GM12801 (cell line): ENCODE measurements around the gene SNAP47.

Source experiments
- CTCF ChIP-seq: IDR thresholded peaks from one replicate; pipeline ENCODE4 v1.5.1; 2011; ENCODE audit warnings: control low read depth; ENCODE audit not compliant: insufficient read length; ENCODE audit errors: extremely low read depth

Gene SNAP47

GRCh38 chr1:227808566-227808965, 73.3 kb downstream of the SNAP47 start:
- TF ChIP-seq CTCF, result no peak

- TF ChIP-seq CTCF, result no peak
Observed at GRCh38 chr1:227809026-227809425, 73.8 kb downstream of the SNAP47 start.

DNA sequence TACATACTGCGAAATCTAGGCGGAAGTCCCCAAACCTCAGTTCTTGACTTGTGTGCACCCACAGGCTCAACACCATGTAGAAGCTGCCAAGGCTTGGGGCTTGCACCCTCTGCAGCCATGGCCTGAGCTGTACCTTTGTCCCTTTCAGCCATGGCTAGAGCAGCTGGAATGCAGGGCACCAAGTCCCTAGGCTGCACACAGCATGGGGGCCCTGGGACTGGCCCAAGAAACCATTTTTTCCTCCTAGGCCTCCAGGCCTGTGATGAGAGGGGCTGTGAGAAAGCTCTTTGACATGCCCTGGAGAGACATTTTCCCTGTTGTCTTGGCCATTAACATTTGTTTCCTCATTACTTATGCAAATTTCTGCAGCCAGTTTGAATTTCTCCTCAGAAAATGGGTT, 78.7 kb downstream of the SNAP47 start:
- no peak for TF ChIP-seq CTCF

GRCh38 chr1:227815468-227816409, 80.5 kb downstream of the SNAP47 start, which contains the start of gene PRSS38:
PRSS38 (plus strand) TSS chr1:227815675; CDS start chr1:227815717, 42 bp downstream.
- TF ChIP-seq CTCF, result no peak

- no peak for TF ChIP-seq CTCF
Observed at GRCh38 chr1:227816750-227817446, 81.7 kb downstream of the SNAP47 start.

DNA sequence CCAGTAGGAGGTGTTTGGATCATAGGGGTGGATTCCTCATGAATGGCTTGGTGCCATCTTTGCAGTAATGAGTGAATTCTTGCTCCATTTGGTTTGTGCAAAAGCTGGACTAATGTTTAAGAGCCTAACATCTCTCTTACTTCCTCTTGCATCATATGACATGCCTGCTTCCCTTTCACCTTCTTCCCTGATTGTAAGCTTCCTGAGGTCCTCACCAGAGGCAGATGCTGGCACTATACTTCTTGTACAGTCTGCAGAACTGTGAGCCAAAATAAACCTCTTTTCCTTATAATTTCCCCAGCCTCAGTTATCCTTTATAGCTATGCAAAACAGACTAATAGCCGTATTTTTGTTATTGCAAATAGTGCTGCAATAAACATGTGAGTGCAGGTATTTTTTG, 88.3 kb downstream of the SNAP47 start:
- no peak for TF ChIP-seq CTCF

GRCh38 chr1:227824204-227824603, 89.0 kb downstream of the SNAP47 start:
- no peak for TF ChIP-seq CTCF
